ENCODE results near the gene TSPAN10.
"Not testable (repeated sequence)": the region's sequence is repeated elsewhere in the genome, so short reads cannot be mapped to it uniquely, and the experiment has no call there.

The TSPAN10 gene

DNA sequence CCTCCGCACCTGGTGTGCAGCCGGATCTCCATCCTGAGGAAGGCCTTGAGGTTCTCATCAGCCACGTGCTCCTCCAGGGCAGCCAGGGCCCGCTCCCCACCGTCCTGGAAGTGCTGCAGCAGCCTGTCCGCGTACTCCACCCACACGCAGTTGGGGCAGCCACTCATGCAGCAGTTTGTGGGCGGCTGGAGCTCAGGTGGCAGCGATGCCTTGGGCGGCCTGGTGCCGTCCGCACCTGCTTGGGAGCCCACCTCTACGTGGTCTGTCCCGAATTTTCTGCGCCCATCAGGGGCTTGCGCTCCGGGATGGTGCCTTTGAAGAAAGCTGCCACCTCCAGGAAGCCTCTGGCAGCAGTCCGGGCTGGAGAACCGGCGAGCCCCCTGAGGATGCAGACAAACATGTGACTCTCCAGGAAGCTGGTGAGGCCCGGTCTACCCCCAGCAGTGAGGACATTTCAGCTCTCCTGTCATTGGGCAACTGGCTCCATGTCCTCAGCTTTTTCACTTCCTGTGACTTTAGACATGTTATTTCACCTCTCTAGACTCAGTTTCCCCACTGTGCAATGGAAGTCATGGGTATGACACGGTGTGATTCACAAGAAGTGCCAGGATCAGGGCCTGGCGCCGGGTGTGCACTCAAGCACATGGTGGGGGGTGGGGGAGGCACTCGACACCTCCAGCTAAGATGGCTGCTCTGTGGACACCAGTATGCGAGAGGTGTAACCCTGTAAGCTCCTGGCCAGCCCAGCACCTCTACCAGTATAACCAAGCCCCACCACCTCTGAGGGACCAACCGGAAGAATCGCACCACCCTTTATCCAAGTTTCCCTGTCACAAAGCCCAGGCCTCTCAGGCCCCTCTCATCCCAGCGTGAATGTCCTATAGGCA lies 28.5 kb downstream of the TSPAN10 start:
- peak; percentile 55 for DNase-seq

GRCh38 chr17:81666092-81666341 lies 29.0 kb downstream of the TSPAN10 start:
- DNase-seq = no peak

- DNase-seq = peak; percentile 95
Measured at GRCh38 chr17:81666342-81667191, 29.6 kb downstream of the TSPAN10 start, which contains the start of the genes CCDC137 and OXLD1. Gene CCDC137 (plus strand): TSS chr17:81666737. CDS start chr17:81666767, 30 bp downstream. Gene OXLD1 (minus strand): TSS chr17:81666605. CDS start chr17:81666577, 28 bp downstream.

DNA sequence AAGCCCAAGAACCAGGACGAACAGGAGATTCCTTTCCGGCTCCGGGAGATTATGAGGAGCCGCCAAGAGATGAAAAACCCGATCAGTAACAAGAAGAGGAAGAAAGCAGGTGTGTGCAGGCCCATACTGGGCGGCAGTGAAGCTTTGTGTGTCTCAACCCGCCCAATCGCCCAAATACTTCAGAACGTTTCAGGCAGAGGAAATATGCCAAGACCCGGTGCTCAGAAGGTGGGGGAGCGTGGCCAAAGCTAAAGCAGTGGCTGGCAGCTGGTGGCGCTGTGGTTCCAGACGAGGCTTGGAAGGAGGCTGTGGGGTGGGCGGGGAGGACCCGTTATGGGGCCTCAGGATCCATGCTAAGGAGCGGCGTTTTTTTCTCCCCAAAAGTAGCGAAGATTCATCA lies 30.8 kb downstream of the TSPAN10 start:
- no peak for DNase-seq

- DNase-seq = no peak
Measured at GRCh38 chr17:81672504-81672903, 35.5 kb downstream of the TSPAN10 start.

GRCh38 chr17:81672954-81673353 lies 36.0 kb downstream of the TSPAN10 start:
- no peak for DNase-seq

DNA sequence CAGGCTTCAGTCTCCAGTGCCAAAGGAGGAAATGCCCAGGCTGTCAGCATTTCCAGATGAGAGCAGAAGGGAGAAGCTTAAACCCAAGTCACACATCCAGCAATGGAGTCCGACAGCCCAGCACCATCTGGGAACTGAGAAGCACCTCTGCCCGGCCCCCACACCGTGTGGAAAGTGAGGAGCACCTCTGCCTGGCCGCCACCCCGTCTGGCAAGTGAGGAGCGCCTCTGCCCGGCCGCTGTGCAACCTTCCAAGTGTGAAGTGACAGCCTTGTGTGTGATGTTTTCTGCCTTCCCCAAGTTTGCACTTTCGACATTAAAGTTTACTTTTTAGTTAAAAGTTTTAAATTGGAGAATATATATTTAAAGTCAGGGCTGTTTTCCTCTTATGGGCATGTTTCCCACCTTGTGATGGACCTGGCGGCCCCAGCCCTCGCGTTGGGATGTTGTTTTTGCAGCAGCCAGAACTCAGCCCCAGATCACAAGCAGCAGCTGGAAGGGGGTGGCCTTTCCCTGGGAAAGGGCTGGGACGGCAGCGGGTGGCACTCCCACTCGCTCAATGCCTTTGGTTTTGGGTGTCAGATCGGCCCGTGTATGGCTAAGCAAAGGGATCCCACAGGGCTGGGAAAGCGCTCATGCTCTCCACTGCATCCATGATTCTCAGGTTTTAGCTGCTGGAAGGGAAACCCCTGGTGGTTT lies 36.7 kb downstream of the TSPAN10 start:
- no peak for DNase-seq

GRCh38 chr17:81675515-81676221 lies 38.7 kb downstream of the TSPAN10 start:
- DNase-seq = not testable (repeated sequence)

- no peak for DNase-seq
Measured at GRCh38 chr17:81676906-81677305, 39.9 kb downstream of the TSPAN10 start.

- no peak for DNase-seq
Measured at GRCh38 chr17:81680150-81680549, 43.2 kb downstream of the TSPAN10 start.

DNA sequence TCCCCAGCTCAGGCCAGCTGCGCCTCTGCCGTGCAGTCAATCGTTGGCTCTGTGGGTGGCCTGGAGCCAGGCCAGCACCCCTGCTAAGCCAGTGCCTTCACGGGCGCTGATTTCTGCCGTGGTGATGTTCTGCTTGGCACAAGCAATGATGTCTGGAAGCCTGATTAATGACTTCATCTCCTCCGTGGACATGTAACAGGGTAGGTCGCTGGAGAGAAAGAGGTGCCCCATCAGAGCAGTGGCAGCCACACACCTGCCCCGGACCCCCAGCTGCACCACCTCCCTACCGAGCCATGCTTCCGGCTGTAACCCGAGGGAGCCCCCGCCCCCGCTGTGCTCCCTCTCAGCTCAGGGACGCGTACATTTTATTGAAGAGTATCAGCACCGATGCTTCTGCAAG lies 44.7 kb downstream of the TSPAN10 start:
- DNase-seq = no peak

DNA sequence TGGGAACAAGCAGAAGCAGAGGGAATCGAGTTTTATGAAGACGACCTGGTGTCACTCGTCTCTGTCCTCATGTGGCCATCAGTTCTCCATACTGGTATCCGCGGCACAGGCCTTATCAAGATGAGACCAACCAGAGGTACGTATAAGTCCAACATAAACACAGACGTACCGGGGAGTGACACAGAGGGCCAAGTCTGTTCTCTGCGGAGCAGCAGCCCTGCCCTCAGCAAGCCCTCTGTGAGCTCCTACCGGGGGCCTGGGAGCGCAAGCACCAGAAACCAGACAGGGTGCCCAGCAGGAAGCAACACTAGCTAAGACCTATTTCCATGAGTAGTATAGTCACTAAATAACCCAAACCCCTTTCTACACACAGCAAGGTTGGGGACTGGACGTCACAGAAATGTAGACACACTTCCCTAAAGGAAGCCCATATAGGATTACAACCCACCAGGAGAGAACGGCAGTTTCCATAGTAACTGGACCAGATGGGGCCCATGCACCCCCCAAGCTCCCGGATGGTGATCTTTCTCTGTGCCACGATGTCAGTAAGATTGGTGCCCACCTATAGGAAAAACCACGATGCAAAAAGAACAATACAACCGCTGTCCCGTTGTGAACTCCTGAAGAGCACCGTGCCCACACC lies 45.7 kb downstream of the TSPAN10 start:
- no peak for DNase-seq

DNA sequence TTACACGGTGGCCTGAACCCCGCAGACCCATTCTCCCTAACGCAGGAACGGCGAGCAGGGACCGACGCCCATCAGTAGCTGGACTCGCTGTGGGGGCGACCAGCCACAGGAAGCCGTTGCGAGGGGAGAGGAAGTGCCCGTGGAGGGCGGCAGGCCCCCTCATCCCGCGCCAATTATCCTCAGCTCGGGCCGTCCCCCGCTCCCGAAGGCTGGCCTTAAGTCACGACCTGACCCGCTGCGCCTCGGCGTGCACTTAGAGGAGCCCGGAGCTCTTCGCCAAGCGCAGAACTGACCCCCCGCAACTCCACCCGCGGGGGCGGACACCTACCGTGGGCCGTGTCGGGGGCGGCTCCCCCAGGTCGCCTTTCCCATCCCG lies 46.2 kb downstream of the TSPAN10 start:
- no peak for DNase-seq

DNA sequence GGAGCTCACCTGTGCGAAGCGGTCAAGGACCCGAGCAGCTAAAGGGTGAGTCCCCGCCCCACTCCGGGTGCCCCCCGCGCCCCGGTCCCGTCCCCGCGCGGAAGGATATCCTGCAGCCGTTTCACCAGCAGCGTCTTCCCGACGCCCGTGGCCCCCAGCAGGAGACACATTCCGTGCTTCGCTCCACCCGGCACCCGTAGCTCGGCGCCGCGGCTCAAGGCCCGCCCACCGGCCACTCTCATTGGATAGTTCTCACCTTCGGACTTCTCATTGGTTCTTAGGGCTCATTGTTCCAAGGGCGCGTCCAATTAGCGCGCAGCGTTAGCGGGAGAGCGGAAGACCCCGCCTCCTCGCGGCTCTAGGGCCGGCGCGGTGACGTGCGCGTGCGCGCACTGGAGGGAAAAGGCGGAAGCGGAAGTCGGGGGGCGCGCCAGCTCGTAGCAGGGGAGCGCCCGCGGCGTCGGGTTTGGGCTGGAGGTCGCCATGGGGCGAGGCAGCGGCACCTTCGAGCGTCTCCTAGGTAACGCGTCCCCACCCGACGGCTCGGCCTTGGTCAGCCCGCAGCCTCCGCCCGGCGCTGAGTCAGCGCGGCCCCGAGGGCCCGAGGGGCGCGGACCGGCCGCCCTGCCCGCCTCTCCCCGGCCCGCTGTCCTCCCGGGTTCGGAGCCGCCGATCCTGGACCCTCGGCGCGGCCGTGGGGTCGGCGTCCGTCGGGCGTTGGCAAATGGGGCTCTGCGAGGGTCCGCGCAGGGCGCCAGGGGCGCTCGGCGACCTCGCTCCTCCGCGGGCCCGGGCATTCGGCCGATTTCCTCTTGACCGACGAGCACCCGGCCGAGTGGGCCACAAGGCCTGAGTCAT lies 46.8 kb downstream of the TSPAN10 start, which contains the start of the genes ARL16 and HGS:
TSS of gene ARL16 (minus strand) at position 214 of the 858 bp plus-strand sequence. CDS start at position 170, 44 bp downstream.
TSS of gene HGS (plus strand) at position 428 of the 858 bp plus-strand sequence. CDS start at position 484, 56 bp downstream.
- DNase-seq = peak; percentile 98

- DNase-seq = no peak
Measured at GRCh38 chr17:81684442-81684911, 47.5 kb downstream of the TSPAN10 start.

- DNase-seq = no peak
Measured at GRCh38 chr17:81685108-81685507, 48.1 kb downstream of the TSPAN10 start.

GRCh38 chr17:81686614-81687013 lies 49.6 kb downstream of the TSPAN10 start:
- no peak for DNase-seq

DNA sequence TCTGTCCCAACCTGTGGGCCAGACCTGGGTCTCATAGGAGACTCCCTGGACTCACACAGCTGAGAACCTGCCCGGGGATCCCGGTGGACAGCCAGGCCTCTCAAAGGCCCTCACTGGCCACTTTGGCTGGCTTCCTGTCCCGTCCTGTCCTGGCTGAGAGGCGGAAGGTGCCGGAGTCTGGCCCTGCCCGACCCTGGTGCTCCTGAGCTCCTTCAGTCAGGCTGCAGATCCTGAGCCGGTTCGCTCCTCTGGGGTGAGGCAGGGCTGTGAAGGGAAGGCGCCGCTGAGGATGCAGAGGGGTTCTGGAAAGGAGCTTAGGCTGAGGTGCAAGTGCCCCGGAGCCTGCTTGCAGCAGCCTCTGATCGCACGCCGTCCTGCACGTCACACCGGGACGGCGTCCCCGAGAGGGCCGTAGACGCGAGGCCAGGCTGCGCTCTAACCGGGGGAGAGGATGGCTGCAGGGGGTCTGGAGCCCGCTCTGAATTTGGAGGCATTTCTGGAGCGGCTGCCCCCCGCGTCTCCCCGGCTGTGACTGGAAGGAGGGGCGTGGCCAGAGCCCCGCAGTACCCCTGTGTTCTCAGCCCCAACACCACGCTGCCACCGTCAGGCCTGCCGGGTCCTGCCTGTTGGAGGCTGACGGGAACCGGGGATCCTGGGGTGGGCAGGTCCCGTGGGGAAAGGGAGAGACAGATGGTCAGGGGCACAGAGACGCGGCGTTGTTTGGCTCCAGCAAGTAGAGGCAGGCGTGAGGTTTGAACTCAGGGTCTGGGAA lies 51.0 kb downstream of the TSPAN10 start:
- no peak for DNase-seq

- DNase-seq = no peak
Measured at GRCh38 chr17:81688616-81689015, 51.6 kb downstream of the TSPAN10 start.

DNA sequence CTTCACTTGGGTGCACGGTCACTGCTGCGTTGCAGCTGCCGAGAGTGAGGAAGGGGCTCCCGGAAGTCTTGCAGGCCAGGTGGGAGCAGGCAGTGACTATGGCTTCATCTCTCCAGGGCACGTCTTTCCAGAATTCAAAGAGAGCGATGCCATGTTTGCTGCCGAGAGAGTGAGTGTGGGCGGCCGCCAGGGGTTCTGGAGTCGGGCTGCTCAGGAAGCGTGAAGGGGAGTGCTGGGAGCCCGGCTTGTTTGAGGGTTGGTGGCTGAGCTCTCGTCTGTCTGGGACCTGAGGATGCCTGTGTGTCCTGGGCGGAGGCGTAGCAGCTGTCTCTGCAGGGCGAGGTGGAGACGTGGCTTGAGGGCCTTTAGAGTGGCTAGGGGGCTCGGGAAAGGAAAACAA lies 53.1 kb downstream of the TSPAN10 start:
- DNase-seq = no peak
